Effector memory CD8-positive, alpha-beta T cell (primary cell): Measurements from ENCODE around the gene ENGASE.

Experiments
- ATAC-seq: fragments of 150-1000 bp; cut with Tn5 transposase; replicated peaks from 2 replicates; pipeline ENCODE4 v1.10.0; 2021; ENCODE audit warnings: mild to moderate bottlenecking, moderate library complexity
- DNase-seq, 3 experiments: peaks; one replicate each; pipeline ENCODE4 v3.0.0; 2021
- H3K27ac Mint-ChIP-seq, 2 donors: one replicate each; pipeline ENCODE4 v1.8.0; 2022; ENCODE audit warnings: mild to moderate bottlenecking in 2 of 2, mixed read lengths in 2 of 2, moderate library complexity in 2 of 2
- H3K27me3 Mint-ChIP-seq, 2 donors: one replicate each; pipeline ENCODE4 v1.8.0; 2022; ENCODE audit warnings: mixed read lengths in 2 of 2
- H3K36me3 Mint-ChIP-seq: one replicate; pipeline ENCODE4 v1.8.0; 2022; ENCODE audit warnings: mild to moderate bottlenecking, moderate library complexity, mixed read lengths; ENCODE audit not compliant: insufficient read depth
- H3K4me1 Mint-ChIP-seq, 2 donors: one replicate each; pipeline ENCODE4 v1.8.0; 2022; ENCODE audit warnings: low read depth in 2 of 2, mixed read lengths in 2 of 2
- H3K4me3 Mint-ChIP-seq, 2 donors: one replicate each; pipeline ENCODE4 v1.8.0; 2022; ENCODE audit warnings: mild to moderate bottlenecking in 2 of 2, mixed read lengths in 2 of 2, moderate library complexity in 2 of 2
- H3K9me3 Mint-ChIP-seq, 2 donors: one replicate each; pipeline ENCODE4 v1.8.0; 2022; ENCODE audit warnings: mixed read lengths in 2 of 2

Gene ENGASE

DNA sequence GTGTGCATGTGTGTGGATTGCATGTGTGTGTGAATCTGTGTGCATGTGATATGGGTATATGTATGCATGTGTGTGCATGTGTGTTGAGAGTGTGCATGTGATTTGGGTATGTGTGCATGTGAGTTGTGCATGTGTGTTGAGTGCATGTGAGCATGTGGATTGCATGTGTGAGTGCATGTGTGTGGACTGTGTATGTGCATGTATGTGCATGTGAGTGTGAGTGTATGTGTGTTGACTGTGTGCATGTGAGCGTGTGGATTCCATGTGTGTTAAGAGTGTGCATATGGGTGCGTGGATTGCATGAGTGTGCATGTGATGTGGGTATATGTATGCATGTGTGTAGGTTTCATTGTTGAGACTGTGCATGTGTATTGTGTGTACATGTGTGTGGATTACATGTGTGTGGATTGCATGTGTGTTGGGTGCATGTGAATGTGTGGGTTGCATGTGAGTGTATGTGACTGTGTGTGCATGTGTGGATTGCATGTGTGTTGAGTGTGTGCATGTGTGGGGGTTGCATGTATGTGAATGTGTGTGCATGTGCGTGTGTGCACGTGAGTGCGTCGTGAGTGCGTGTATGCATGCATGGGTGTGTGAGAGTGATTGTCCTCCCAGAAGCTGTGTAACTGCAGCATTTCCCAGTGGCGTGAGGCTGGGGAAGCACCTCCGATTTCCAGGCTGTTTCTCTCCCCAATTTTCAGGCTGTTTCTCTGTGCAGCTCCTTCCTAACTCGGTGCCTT is 31.3 kb upstream of the ENGASE start:
- Mint-ChIP-seq H3K27me3 (peaks cover 20 to 49% of the 10 kb centered on the region in 2 donors), H3K4me3 (no peak overlapping the region), H3K27ac (no peak overlapping the region), H3K4me1 (peaks cover 0 to 10% of the 10 kb centered on the region in 2 donors), H3K9me3 (no peaks in the 10 kb centered on the region), H3K36me3 (peaks cover 5% of the 10 kb centered on the region)
- DNase-seq: no peak
- no peak for ATAC-seq

DNA sequence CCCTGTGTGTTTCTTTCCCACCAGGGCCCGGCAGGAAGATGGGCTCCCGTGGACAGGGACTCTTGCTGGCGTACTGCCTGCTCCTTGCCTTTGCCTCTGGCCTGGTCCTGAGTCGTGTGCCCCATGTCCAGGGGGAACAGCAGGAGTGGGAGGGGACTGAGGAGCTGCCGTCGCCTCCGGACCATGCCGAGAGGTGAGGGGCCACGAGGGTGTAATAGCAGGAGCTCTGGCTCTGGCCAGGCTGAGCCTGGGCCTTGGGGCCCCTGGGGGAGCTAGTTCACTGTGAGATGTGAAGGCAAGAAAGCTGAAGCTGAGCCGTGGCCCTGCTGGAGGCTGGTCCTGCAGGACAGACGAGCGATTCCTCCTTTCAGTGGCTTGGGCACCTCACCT is 30.7 kb upstream of the ENGASE start:
- H3K36me3 Mint-ChIP-seq: peaks cover 5% of the 10 kb centered on the region
- no peaks in the 10 kb centered on the region for H3K9me3 Mint-ChIP-seq
- no peak overlapping the region for H3K4me3 Mint-ChIP-seq
- H3K27me3 Mint-ChIP-seq: peaks cover 20 to 53% of the 10 kb centered on the region in 2 donors
- DNase-seq: no peak
- no peak overlapping the region for H3K27ac Mint-ChIP-seq
- peaks cover 0 to 10% of the 10 kb centered on the region in 2 donors for H3K4me1 Mint-ChIP-seq
- no peak for ATAC-seq

- ATAC-seq: no peak
- no peak overlapping the region for H3K4me3 Mint-ChIP-seq
- H3K36me3 Mint-ChIP-seq: peaks cover 6% of the 10 kb centered on the region
- H3K27me3 Mint-ChIP-seq: peaks cover 24 to 59% of the 10 kb centered on the region in 2 donors
- H3K9me3 Mint-ChIP-seq: no peaks in the 10 kb centered on the region
- peaks cover 0 to 10% of the 10 kb centered on the region in 2 donors for H3K4me1 Mint-ChIP-seq
- H3K27ac Mint-ChIP-seq: no peak overlapping the region
- DNase-seq: no peak
Measured at GRCh38 chr17:79044462-79044861, 30.2 kb upstream of the ENGASE start.

- Mint-ChIP-seq H3K36me3 (peaks cover 8% of the 10 kb centered on the region), H3K27me3 (peaks cover 30 to 66% of the 10 kb centered on the region in 2 donors), H3K27ac (no peak overlapping the region), H3K9me3 (no peaks in the 10 kb centered on the region), H3K4me1 (peaks cover 0 to 10% of the 10 kb centered on the region in 2 donors), H3K4me3 (no peak overlapping the region)
- DNase-seq (no peak), ATAC-seq (no peak)
Measured at GRCh38 chr17:79045001-79045729, 29.5 kb upstream of the ENGASE start.

DNA sequence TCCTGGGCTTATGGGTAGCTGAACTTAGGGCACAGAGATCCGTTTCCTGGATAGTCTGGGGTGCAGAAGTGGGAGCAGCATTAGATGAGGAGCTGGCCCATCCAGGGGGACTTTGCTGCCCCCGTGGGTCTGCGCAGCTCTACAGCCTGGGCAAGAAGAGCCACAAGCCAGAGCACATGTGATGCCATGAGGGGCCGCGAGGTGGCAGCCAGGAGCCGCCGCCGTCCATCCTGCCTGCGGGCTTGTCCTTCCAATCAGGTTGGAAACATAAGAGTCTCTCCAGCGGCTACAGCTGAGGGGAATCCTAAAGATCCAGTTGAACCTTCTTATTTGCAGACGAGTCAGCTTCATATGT is 28.8 kb upstream of the ENGASE start:
- H3K4me1 Mint-ChIP-seq: peaks cover 0 to 10% of the 10 kb centered on the region in 2 donors
- peaks cover 8% of the 10 kb centered on the region for H3K36me3 Mint-ChIP-seq
- no peak overlapping the region for H3K4me3 Mint-ChIP-seq
- H3K9me3 Mint-ChIP-seq: no peaks in the 10 kb centered on the region
- no peak overlapping the region for H3K27ac Mint-ChIP-seq
- DNase-seq: peak; percentile 48 to 65 (median 56)
- H3K27me3 Mint-ChIP-seq: peaks cover 33 to 72% of the 10 kb centered on the region in 2 donors
- peak; percentile 86 for ATAC-seq

DNA sequence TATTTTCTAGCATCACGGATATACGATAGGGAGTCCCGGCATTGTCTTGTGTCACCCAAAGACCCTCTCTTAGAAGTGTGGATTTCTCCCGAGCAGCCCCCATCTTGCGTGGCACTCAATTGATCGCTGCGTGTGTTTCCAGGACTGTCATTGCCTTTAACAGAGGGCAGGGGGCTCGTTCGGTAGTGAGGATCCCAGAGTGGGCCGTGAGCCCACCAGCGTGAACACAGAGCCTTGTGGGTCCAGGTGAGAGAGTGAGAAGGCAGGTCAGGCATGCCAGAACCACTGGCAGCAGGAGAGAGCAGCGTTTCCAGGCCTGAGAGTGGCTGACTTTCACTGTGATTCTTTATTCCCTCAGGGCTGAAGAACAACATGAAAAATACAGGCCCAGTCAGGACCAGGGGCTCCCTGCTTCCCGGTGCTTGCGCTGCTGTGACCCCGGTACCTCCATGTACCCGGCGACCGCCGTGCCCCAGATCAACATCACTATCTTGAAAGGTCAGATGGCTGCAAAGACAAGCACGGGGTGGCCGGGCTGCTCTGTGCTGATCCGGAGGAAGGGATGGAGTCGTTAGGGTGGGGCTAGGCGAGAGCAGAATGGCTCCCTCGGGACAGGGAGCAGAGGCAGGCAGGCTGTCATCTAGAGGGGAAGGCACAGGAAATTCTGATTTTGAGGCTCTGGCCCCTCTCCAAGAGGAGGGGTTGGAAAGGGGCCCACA is 28.3 kb upstream of the ENGASE start:
- Mint-ChIP-seq H3K27me3 (peaks cover 38 to 78% of the 10 kb centered on the region in 2 donors), H3K36me3 (peaks cover 8% of the 10 kb centered on the region), H3K4me3 (no peak overlapping the region), H3K9me3 (no peaks in the 10 kb centered on the region), H3K4me1 (peaks cover 0 to 10% of the 10 kb centered on the region in 2 donors), H3K27ac (no peak overlapping the region)
- DNase-seq (no peak), ATAC-seq (no peak)

- DNase-seq (no peak), ATAC-seq (no peak)
- Mint-ChIP-seq H3K9me3 (no peaks in the 10 kb centered on the region), H3K36me3 (peaks cover 8% of the 10 kb centered on the region), H3K4me3 (no peak overlapping the region), H3K27ac (no peak overlapping the region), H3K4me1 (peaks cover 0 to 10% of the 10 kb centered on the region in 2 donors), H3K27me3 (peaks cover 40 to 79% of the 10 kb centered on the region in 2 donors)
Measured at GRCh38 chr17:79046916-79047280, 27.7 kb upstream of the ENGASE start.

- Mint-ChIP-seq H3K4me3 (no peak overlapping the region), H3K9me3 (no peaks in the 10 kb centered on the region), H3K27me3 (peaks cover 45 to 79% of the 10 kb centered on the region in 2 donors), H3K4me1 (peaks cover 0 to 9% of the 10 kb centered on the region in 2 donors), H3K36me3 (peaks cover 8% of the 10 kb centered on the region), H3K27ac (no peak overlapping the region)
- DNase-seq (no peak), ATAC-seq (no peak)
Measured at GRCh38 chr17:79047291-79047920, 27.2 kb upstream of the ENGASE start.

DNA sequence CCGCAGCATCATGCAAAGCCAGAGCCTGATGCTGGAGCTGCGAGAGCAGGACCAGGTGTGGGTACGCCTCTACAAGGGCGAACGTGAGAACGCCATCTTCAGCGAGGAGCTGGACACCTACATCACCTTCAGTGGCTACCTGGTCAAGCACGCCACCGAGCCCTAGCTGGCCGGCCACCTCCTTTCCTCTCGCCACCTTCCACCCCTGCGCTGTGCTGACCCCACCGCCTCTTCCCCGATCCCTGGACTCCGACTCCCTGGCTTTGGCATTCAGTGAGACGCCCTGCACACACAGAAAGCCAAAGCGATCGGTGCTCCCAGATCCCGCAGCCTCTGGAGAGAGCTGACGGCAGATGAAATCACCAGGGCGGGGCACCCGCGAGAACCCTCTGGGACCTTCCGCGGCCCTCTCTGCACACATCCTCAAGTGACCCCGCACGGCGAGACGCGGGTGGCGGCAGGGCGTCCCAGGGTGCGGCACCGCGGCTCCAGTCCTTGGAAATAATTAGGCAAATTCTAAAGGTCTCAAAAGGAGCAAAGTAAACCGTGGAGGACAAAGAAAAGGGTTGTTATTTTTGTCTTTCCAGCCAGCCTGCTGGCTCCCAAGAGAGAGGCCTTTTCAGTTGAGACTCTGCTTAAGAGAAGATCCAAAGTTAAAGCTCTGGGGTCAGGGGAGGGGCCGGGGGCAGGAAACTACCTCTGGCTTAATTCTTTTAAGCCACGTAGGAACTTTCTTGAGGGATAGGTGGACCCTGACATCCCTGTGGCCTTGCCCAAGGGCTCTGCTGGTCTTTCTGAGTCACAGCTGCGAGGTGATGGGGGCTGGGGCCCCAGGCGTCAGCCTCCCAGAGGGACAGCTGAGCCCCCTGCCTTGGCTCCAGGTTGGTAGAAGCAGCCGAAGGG is 26.4 kb upstream of the ENGASE start:
- DNase-seq: no peak
- Mint-ChIP-seq H3K9me3 (no peaks in the 10 kb centered on the region), H3K4me3 (no peak overlapping the region), H3K27me3 (peaks cover 46 to 76% of the 10 kb centered on the region in 2 donors), H3K36me3 (peaks cover 8% of the 10 kb centered on the region), H3K27ac (no peak overlapping the region), H3K4me1 (peaks cover 0 to 9% of the 10 kb centered on the region in 2 donors)
- ATAC-seq: no peak

DNA sequence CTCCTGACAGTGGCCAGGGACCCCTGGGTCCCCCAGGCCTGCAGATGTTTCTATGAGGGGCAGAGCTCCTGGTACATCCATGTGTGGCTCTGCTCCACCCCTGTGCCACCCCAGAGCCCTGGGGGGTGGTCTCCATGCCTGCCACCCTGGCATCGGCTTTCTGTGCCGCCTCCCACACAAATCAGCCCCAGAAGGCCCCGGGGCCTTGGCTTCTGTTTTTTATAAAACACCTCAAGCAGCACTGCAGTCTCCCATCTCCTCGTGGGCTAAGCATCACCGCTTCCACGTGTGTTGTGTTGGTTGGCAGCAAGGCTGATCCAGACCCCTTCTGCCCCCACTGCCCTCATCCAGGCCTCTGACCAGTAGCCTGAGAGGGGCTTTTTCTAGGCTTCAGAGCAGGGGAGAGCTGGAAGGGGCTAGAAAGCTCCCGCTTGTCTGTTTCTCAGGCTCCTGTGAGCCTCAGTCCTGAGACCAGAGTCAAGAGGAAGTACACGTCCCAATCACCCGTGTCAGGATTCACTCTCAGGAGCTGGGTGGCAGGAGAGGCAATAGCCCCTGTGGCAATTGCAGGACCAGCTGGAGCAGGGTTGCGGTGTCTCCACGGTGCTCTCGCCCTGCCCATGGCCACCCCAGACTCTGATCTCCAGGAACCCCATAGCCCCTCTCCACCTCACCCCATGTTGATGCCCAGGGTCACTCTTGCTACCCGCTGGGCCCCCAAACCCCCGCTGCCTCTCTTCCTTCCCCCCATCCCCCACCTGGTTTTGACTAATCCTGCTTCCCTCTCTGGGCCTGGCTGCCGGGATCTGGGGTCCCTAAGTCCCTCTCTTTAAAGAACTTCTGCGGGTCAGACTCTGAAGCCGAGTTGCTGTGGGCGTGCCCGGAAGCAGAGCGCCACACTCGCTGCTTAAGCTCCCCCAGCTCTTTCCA is 25.5 kb upstream of the ENGASE start:
- H3K9me3 Mint-ChIP-seq: peaks cover 0 to 2% of the 10 kb centered on the region in 2 donors
- H3K4me1 Mint-ChIP-seq: peaks cover 0 to 9% of the 10 kb centered on the region in 2 donors
- ATAC-seq (no peak), DNase-seq (no peak)
- H3K4me3 Mint-ChIP-seq: no peak overlapping the region
- peaks cover 46 to 74% of the 10 kb centered on the region in 2 donors for H3K27me3 Mint-ChIP-seq
- H3K36me3 Mint-ChIP-seq: peaks cover 8% of the 10 kb centered on the region
- no peak overlapping the region for H3K27ac Mint-ChIP-seq

DNA sequence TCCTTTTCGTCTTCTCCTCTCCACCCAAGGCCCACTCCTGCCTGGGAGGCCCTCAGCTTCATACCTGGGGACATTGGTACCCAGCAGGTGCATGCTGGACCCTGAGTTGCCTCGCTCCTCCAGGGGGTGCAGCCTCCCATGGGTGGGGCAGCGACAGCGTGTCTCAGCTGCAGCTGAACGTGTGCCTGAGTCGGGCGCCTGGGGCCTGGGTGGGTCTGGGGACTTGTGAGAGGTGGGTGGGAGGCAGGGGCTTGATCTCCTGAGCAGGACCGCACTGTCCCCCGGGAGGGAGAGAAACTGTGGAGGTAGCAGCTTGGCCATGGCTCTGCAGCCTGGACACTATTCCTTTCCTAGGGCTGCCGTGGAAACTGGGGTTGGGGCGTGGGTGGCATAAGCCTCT is 24.8 kb upstream of the ENGASE start:
- no peak for ATAC-seq
- Mint-ChIP-seq H3K27ac (no peak overlapping the region), H3K4me1 (peaks cover 0 to 8% of the 10 kb centered on the region in 2 donors), H3K27me3 (peaks cover 38 to 67% of the 10 kb centered on the region in 2 donors), H3K4me3 (no peak overlapping the region), H3K36me3 (peaks cover 4% of the 10 kb centered on the region), H3K9me3 (peaks cover 0 to 2% of the 10 kb centered on the region in 2 donors)
- no peak for DNase-seq

DNA sequence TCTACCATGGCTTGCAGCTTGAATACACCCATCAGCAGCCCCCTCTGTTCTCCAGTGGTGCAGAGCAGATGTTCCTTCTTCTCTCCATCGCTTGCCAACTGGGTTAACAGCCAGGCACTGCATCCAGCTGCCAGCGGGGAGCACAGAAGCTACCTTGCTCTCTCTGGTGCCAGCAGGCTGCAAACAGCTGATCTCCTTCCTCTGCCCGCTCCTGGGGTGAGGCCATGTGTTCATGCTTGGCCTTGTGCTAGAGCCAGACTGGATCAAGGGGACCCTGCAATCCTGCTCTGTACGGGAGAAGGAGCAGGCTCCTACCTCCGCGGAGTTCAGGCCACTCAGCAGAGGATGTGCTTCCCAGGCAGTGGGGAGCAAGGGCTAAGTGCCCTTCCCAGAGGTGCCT is 24.1 kb upstream of the ENGASE start:
- ATAC-seq (no peak), DNase-seq (no peak)
- Mint-ChIP-seq H3K4me3 (no peak overlapping the region), H3K9me3 (peaks cover 0 to 2% of the 10 kb centered on the region in 2 donors), H3K36me3 (peaks cover 2% of the 10 kb centered on the region), H3K27ac (no peak overlapping the region), H3K4me1 (peaks cover 0 to 4% of the 10 kb centered on the region in 2 donors), H3K27me3 (peaks cover 31 to 65% of the 10 kb centered on the region in 2 donors)
